ENCODE measurements around the gene KIAA2012.
A peak's percentile ranks its signal among the peaks of the same experiment; 100 is the strongest.

Gene KIAA2012

GRCh38 chr2:202094426-202094986 lies 21.5 kb downstream of the KIAA2012 start (continued):
- TF ChIP-seq ZNF664 (tag by site-specific recombination; IDR thresholded peaks at IDR 0.05) = no peak
- peak; percentile 31; the same call in 1 of the 2 replicates for TF ChIP-seq ZNF398 (tag by site-specific recombination; IDR thresholded peaks at IDR 0.05)
- no peak for TF ChIP-seq ZNF768 (tag by site-specific recombination; IDR thresholded peaks at IDR 0.05)
- TF ChIP-seq HOXD13 (CRISPR knock-in tag; IDR thresholded peaks at IDR 0.05; ENCODE audit: borderline replicate concordance) = no peak
- no peak for TF ChIP-seq ZNF501 (tag by site-specific recombination; IDR thresholded peaks at IDR 0.05)
- TF ChIP-seq ZNF660 (tag by site-specific recombination; IDR thresholded peaks at IDR 0.05) = no peak
- TF ChIP-seq HIC1 (tag by site-specific recombination; IDR thresholded peaks at IDR 0.05) = no peak
- TF ChIP-seq GLI2 (tag by site-specific recombination; IDR thresholded peaks at IDR 0.05; ENCODE audit: borderline replicate concordance, low read depth) = no peak
- peak; percentile 89 for TF ChIP-seq GLIS1 (tag by site-specific recombination; IDR thresholded peaks at IDR 0.05)
- 0 out of 2 replicates have a peak, but pooled peaks have one; percentile 36 for TF ChIP-seq ZIC2 (tag by site-specific recombination; IDR thresholded peaks at IDR 0.05)
- TF ChIP-seq ZNF791 (tag by site-specific recombination; IDR thresholded peaks at IDR 0.05) = no peak
- TF ChIP-seq HOXC10 (CRISPR knock-in tag; IDR thresholded peaks at IDR 0.05) = no peak
- TF ChIP-seq PATZ1 (tag by site-specific recombination; IDR thresholded peaks at IDR 0.05) = peak; percentile 54; the same call in 1 of the 2 replicates
- TF ChIP-seq ZNF747 (tag by site-specific recombination; IDR thresholded peaks at IDR 0.05) = no peak
- TF ChIP-seq ZNF10 (tag by site-specific recombination; IDR thresholded peaks at IDR 0.05) = no peak
- no peak for TF ChIP-seq GFI1B (tag by site-specific recombination; IDR thresholded peaks at IDR 0.05)
- TF ChIP-seq ZNF544 (tag by site-specific recombination; IDR thresholded peaks at IDR 0.05) = no peak
- peak; percentile 71 for TF ChIP-seq EGR2 (tag by site-specific recombination; IDR thresholded peaks at IDR 0.05; ENCODE audit: low read depth)
- no peak for TF ChIP-seq ZNF133 (tag by site-specific recombination; IDR thresholded peaks at IDR 0.05)
- no peak for TF ChIP-seq ZNF555 (tag by site-specific recombination; conservative IDR thresholded peaks at IDR 0.05)
- TF ChIP-seq, protein P1, sequence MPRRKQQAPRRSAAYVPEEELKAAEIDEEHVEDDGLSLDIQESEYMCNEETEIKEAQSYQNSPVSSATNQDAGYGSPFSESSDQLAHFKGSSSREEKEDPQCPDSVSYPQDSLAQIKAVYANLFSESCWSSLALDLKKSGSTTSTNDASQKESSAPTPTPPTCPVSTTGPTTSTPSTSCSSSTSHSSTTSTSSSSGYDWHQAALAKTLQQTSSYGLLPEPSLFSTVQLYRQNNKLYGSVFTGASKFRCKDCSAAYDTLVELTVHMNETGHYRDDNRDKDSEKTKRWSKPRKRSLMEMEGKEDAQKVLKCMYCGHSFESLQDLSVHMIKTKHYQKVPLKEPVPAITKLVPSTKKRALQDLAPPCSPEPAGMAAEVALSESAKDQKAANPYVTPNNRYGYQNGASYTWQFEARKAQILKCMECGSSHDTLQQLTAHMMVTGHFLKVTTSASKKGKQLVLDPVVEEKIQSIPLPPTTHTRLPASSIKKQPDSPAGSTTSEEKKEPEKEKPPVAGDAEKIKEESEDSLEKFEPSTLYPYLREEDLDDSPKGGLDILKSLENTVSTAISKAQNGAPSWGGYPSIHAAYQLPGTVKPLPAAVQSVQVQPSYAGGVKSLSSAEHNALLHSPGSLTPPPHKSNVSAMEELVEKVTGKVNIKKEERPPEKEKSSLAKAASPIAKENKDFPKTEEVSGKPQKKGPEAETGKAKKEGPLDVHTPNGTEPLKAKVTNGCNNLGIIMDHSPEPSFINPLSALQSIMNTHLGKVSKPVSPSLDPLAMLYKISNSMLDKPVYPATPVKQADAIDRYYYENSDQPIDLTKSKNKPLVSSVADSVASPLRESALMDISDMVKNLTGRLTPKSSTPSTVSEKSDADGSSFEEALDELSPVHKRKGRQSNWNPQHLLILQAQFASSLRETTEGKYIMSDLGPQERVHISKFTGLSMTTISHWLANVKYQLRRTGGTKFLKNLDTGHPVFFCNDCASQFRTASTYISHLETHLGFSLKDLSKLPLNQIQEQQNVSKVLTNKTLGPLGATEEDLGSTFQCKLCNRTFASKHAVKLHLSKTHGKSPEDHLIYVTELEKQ (tag by site-specific recombination; IDR thresholded peaks at IDR 0.05; ENCODE audit: borderline replicate concordance) = peak; percentile 65; the same call in 1 of the 2 replicates
- TF ChIP-seq ZNF776 (tag by site-specific recombination; IDR thresholded peaks at IDR 0.05; ENCODE audit: borderline replicate concordance) = no peak
- TF ChIP-seq OSR2 (tag by site-specific recombination; IDR thresholded peaks at IDR 0.05) = peak; percentile 92
- peak; percentile 75 for TF ChIP-seq ZFHX2 (tag by site-specific recombination; conservative IDR thresholded peaks at IDR 0.05)
- TF ChIP-seq, protein P2, sequence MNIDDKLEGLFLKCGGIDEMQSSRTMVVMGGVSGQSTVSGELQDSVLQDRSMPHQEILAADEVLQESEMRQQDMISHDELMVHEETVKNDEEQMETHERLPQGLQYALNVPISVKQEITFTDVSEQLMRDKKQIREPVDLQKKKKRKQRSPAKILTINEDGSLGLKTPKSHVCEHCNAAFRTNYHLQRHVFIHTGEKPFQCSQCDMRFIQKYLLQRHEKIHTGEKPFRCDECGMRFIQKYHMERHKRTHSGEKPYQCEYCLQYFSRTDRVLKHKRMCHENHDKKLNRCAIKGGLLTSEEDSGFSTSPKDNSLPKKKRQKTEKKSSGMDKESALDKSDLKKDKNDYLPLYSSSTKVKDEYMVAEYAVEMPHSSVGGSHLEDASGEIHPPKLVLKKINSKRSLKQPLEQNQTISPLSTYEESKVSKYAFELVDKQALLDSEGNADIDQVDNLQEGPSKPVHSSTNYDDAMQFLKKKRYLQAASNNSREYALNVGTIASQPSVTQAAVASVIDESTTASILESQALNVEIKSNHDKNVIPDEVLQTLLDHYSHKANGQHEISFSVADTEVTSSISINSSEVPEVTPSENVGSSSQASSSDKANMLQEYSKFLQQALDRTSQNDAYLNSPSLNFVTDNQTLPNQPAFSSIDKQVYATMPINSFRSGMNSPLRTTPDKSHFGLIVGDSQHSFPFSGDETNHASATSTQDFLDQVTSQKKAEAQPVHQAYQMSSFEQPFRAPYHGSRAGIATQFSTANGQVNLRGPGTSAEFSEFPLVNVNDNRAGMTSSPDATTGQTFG (tag by site-specific recombination; IDR thresholded peaks at IDR 0.05; ENCODE audit: borderline replicate concordance) = no peak
- TF ChIP-seq GLIS2 (tag by site-specific recombination; IDR thresholded peaks at IDR 0.05) = no peak
- peak; percentile 62; the same call in 1 of the 2 replicates for TF ChIP-seq KLF8 (tag by site-specific recombination; IDR thresholded peaks at IDR 0.05)
- TF ChIP-seq SP7 (tag by site-specific recombination; IDR thresholded peaks at IDR 0.05) = peak; percentile 87
- no peak for TF ChIP-seq ZNF623 (tag by site-specific recombination; IDR thresholded peaks at IDR 0.05)
- peak; percentile 65 for TF ChIP-seq ZNF366 (tag by site-specific recombination; conservative IDR thresholded peaks at IDR 0.05)
